ENCODE measurements around the gene PYM1.

PYM1 gene

DNA sequence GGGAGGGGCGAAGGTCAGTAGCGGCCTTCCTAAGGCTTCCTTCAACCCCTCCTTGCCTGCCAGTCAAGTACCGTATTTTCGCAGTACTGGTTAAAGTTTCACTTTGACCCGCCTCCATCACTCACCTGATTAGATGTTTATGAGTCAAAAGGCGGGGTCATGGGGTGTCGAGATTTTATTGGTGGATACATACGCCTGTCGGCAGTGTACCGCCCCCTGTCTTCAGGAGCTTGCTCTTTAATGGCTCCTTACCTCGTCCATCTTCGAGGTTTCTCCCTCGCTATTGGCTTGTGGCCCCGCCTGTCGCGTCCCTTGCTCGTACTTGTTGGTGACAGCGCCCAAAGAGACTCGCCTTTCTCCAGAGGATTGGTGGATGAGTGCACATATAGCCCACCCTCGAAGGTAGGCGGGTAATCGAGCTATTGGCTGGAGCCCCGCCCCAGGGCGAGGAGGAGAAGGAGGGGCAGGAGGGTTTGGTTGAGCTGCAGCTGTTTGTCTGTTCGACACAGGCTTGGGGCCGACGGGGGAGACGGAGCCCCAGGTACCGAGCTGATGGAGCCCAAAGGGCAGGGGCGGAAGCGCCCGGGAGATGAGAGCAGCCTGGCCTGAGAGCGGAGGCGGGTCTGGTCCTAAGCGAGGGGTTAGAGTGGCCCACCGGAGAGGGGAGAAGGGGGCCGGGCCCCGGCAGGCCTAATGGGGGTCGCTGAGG lies 46.1 kb upstream of the PYM1 start, which contains the start of gene RAB5B (continued):
- no peak for TF ChIP-seq ZNF549 (tag by site-specific recombination; IDR thresholded peaks at IDR 0.05)
- no peak for TF ChIP-seq ZNF791 (tag by site-specific recombination; IDR thresholded peaks at IDR 0.05)
- TF ChIP-seq ZNF274 (IDR thresholded peaks at IDR 0.05; ENCODE audit: low read length), result no peak
- TF ChIP-seq ZNF274 (tag by site-specific recombination; IDR thresholded peaks at IDR 0.05; ENCODE audit: borderline replicate concordance), result no peak
- TF ChIP-seq, protein P1, sequence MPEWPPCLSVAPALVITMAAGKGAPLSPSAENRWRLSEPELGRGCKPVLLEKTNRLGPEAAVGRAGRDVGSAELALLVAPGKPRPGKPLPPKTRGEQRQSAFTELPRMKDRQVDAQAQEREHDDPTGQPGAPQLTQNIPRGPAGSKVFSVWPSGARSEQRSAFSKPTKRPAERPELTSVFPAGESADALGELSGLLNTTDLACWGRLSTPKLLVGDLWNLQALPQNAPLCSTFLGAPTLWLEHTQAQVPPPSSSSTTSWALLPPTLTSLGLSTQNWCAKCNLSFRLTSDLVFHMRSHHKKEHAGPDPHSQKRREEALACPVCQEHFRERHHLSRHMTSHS (tag by site-specific recombination; IDR thresholded peaks at IDR 0.05), result no peak
- TF ChIP-seq ZSCAN16 (tag by site-specific recombination; IDR thresholded peaks at IDR 0.05), result no peak
- no peak for TF ChIP-seq ZNF214 (tag by site-specific recombination; IDR thresholded peaks at IDR 0.05; ENCODE audit: borderline replicate concordance)
- no peak for TF ChIP-seq ZNF558 (tag by site-specific recombination; IDR thresholded peaks at IDR 0.05)
- TF ChIP-seq ZNF404 (tag by site-specific recombination; IDR thresholded peaks at IDR 0.05), result no peak
- TF ChIP-seq, protein P2, sequence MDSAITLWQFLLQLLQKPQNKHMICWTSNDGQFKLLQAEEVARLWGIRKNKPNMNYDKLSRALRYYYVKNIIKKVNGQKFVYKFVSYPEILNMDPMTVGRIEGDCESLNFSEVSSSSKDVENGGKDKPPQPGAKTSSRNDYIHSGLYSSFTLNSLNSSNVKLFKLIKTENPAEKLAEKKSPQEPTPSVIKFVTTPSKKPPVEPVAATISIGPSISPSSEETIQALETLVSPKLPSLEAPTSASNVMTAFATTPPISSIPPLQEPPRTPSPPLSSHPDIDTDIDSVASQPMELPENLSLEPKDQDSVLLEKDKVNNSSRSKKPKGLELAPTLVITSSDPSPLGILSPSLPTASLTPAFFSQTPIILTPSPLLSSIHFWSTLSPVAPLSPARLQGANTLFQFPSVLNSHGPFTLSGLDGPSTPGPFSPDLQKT (IDR thresholded peaks at IDR 0.05; ENCODE audit: borderline replicate concordance, low read depth, low read length), result no peak

DNA sequence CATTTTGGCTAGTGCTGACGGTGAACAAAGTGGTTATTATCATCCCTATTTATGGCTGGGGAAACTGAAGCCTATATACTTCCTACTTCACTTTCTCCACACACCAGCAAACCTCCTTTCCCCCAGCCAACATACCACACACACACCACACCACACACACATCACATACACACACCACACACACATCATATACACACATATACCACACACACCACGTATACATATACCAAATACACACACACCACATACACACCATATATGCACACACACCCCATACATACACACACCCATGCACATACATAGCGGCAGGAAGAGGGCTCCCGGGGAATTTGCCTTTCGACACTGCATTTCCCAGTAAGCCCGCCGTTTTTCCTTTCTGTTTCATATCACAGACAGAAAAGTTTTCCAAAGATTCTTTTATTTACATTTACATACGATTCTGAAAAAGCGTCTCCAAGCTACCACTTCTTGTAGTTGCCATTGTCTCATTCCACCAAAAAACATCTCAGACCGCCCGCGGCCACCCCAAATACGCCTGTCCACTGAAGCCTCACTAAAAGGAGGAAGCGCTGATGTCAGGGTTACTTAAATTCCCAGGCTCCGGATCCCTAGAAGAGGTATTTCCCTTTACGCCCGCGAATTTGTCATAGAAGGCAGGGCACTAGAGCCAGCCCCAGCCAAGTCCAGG lies 45.4 kb upstream of the PYM1 start:
- Histone ChIP-seq H3K4me1 (ENCODE audit: control insufficient read depth, insufficient read depth, low read length) (peaks cover 4% of the 10 kb centered on the region; the same call in 1 of the 2 replicates), H3K27ac (ENCODE audit: extremely low read depth, low read depth, low read length) (peak overlapping the region; percentile 43), H3K9me3 (ENCODE audit: control insufficient read depth, insufficient read depth, low read depth, low read length) (no peaks in the 10 kb centered on the region), H3K36me3 (ENCODE audit: control insufficient read depth in 2 of 2, insufficient read depth in 1 of 2, low read length in 2 of 2) (peaks cover 10 to 68% of the 10 kb centered on the region in 2 experiments), H3K4me3 (ENCODE audit: low read depth, low read length) (peak overlapping the region; percentile 42)
- CTCF ChIA-PET, result interaction anchor here (0.6 to 3.0 kb wide), 10 partner anchors 17 to 254 kb away, joined by 3 to 30 read pairs (median 4); partner anchors contain the start of gene SUOX
- POLR2A ChIA-PET, result interaction anchor here (0.6 to 2.6 kb wide), 32 partner anchors 12 to 1612 kb away, joined by 3 to 66 read pairs (median 8); partner anchors contain the start of genes CD63, DNAJC14, NACA and ORMDL2
- TF ChIP-seq ZIC2 (tag by site-specific recombination; IDR thresholded peaks at IDR 0.05), result no peak
- TF ChIP-seq ZFP41 (tag by site-specific recombination; IDR thresholded peaks at IDR 0.05; ENCODE audit: borderline replicate concordance), result no peak
- TF ChIP-seq, protein P3, sequence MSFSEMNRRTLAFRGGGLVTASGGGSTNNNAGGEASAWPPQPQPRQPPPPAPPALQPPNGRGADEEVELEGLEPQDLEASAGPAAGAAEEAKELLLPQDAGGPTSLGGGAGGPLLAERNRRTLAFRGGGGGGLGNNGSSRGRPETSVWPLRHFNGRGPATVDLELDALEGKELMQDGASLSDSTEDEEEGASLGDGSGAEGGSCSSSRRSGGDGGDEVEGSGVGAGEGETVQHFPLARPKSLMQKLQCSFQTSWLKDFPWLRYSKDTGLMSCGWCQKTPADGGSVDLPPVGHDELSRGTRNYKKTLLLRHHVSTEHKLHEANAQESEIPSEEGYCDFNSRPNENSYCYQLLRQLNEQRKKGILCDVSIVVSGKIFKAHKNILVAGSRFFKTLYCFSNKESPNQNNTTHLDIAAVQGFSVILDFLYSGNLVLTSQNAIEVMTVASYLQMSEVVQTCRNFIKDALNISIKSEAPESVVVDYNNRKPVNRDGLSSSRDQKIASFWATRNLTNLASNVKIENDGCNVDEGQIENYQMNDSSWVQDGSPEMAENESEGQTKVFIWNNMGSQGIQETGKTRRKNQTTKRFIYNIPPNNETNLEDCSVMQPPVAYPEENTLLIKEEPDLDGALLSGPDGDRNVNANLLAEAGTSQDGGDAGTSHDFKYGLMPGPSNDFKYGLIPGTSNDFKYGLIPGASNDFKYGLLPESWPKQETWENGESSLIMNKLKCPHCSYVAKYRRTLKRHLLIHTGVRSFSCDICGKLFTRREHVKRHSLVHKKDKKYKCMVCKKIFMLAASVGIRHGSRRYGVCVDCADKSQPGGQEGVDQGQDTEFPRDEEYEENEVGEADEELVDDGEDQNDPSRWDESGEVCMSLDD (tag by site-specific recombination; IDR thresholded peaks at IDR 0.05), result no peak
- no peak for TF ChIP-seq SP3 (tag by site-specific recombination; IDR thresholded peaks at IDR 0.05)
- TF ChIP-seq, protein P4, sequence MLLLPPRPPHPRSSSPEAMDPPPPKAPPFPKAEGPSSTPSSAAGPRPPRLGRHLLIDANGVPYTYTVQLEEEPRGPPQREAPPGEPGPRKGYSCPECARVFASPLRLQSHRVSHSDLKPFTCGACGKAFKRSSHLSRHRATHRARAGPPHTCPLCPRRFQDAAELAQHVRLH (tag by site-specific recombination; IDR thresholded peaks at IDR 0.05), result no peak
- TF ChIP-seq, protein P5, sequence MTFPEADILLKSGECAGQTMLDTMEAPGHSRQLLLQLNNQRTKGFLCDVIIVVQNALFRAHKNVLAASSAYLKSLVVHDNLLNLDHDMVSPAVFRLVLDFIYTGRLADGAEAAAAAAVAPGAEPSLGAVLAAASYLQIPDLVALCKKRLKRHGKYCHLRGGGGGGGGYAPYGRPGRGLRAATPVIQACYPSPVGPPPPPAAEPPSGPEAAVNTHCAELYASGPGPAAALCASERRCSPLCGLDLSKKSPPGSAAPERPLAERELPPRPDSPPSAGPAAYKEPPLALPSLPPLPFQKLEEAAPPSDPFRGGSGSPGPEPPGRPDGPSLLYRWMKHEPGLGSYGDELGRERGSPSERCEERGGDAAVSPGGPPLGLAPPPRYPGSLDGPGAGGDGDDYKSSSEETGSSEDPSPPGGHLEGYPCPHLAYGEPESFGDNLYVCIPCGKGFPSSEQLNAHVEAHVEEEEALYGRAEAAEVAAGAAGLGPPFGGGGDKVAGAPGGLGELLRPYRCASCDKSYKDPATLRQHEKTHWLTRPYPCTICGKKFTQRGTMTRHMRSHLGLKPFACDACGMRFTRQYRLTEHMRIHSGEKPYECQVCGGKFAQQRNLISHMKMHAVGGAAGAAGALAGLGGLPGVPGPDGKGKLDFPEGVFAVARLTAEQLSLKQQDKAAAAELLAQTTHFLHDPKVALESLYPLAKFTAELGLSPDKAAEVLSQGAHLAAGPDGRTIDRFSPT (tag by site-specific recombination; IDR thresholded peaks at IDR 0.05), result no peak
- no peak for TF ChIP-seq ZNF623 (tag by site-specific recombination; IDR thresholded peaks at IDR 0.05)
- no peak for TF ChIP-seq ZNF140 (tag by site-specific recombination; IDR thresholded peaks at IDR 0.05)
- no peak for TF ChIP-seq ZNF837 (tag by site-specific recombination; IDR thresholded peaks at IDR 0.05)
- no peak for TF ChIP-seq ZNF184 (tag by site-specific recombination; IDR thresholded peaks at IDR 0.05)
- peak; percentile 99 for TF ChIP-seq PRDM1 (tag by site-specific recombination; IDR thresholded peaks at IDR 0.05)
- no peak; the same call in 1 of the 2 replicates for TF ChIP-seq BCL11A (tag by site-specific recombination; IDR thresholded peaks at IDR 0.05; ENCODE audit: low read depth)
- no peak for TF ChIP-seq MZF1 (tag by site-specific recombination; IDR thresholded peaks at IDR 0.05; ENCODE audit: borderline replicate concordance)
- TF ChIP-seq YY1 (tag by site-specific recombination; IDR thresholded peaks at IDR 0.05), result no peak
- TF ChIP-seq ZNF211 (tag by site-specific recombination; IDR thresholded peaks at IDR 0.05; ENCODE audit: low read depth), result peak; percentile 95
- TF ChIP-seq, protein P6, sequence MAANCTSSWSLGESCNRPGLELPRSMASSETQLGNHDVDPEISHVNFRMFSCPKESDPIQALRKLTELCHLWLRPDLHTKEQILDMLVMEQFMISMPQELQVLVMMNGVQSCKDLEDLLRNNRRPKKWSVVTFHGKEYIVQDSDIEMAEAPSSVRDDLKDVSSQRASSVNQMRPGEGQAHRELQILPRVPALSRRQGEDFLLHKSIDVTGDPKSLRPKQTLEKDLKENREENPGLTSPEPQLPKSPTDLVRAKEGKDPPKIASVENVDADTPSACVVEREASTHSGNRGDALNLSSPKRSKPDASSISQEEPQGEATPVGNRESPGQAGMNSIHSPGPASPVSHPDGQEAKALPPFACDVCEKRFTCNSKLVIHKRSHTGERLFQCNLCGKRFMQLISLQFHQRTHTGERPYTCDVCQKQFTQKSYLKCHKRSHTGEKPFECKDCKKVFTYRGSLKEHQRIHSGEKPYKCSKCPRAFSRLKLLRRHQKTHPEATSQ (tag by site-specific recombination; IDR thresholded peaks at IDR 0.05), result no peak
- no peak for TF ChIP-seq ZNF677 (tag by site-specific recombination; IDR thresholded peaks at IDR 0.05)
- TF ChIP-seq ZNF585B (tag by site-specific recombination; IDR thresholded peaks at IDR 0.05), result no peak
